GM20000 (cell line): Measurements from ENCODE around the gene C22orf31.

Experiments used
- DNase-seq: peaks from one replicate; pipeline ENCODE4 v3.0.0; 2012; ENCODE audit warnings: low spot score
- TF ChIP-seq, protein P1 (sequence below): IDR thresholded peaks from 2 replicates; pipeline ENCODE4 v1.5.1; 2012; ENCODE audit warnings: mild to moderate bottlenecking, control low read depth; ENCODE audit errors: extremely low read depth, missing control alignments

C22orf31 gene

GRCh38 chr22:29022101-29022817 lies 39.4 kb downstream of the C22orf31 start:
- no peak for DNase-seq
- TF ChIP-seq, protein P1, sequence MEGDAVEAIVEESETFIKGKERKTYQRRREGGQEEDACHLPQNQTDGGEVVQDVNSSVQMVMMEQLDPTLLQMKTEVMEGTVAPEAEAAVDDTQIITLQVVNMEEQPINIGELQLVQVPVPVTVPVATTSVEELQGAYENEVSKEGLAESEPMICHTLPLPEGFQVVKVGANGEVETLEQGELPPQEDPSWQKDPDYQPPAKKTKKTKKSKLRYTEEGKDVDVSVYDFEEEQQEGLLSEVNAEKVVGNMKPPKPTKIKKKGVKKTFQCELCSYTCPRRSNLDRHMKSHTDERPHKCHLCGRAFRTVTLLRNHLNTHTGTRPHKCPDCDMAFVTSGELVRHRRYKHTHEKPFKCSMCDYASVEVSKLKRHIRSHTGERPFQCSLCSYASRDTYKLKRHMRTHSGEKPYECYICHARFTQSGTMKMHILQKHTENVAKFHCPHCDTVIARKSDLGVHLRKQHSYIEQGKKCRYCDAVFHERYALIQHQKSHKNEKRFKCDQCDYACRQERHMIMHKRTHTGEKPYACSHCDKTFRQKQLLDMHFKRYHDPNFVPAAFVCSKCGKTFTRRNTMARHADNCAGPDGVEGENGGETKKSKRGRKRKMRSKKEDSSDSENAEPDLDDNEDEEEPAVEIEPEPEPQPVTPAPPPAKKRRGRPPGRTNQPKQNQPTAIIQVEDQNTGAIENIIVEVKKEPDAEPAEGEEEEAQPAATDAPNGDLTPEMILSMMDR = no peak

DNA sequence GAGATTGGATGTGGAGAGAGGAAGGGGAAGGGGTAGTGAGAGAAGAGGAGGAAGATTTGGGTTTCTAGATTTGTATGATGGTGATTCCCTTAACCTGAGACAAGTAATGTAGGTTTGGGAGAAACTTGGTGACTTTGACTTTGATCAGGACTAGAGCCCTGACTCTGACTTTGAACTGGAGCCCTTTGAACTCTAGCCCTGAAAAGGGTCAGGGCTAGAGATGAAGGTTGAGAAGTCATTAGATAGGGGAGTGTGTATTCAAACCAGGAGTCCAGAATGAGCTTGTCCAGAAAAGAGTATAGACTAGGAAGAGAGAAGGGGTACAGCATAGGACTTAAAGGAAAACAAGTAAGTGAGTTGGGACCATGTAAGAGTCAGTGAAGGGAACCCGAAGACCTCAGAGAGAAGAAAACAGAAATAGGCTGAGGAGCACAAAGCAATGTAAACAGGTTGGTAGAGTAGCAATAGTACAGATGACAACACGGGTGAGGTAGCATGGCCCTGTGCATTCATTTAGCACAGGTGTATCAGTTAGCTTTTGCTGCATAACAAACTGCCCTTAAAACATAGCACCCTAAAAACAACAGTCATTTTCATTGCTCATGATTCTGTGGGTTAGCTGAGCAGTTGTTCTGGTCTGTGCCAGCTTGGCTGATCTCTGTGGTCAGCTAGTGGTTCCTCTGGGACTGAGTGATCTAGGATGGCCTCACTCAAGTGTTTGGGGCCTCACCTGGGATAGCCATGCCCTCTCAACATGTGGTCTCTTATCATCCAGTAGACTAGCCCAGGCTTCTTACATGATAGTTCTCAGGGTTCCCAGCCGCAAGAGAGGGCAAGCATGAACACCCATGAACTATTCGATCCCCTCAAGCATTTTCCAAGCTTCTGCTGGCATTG lies 43.1 kb downstream of the C22orf31 start:
- DNase-seq = no peak

GRCh38 chr22:29016067-29016938 lies 45.3 kb downstream of the C22orf31 start:
- no peak for DNase-seq
- TF ChIP-seq, protein P1 = no peak

More for the DNA sequence above, 43.1 kb downstream of the C22orf31 start:
- TF ChIP-seq, protein P1 = no peak

DNA sequence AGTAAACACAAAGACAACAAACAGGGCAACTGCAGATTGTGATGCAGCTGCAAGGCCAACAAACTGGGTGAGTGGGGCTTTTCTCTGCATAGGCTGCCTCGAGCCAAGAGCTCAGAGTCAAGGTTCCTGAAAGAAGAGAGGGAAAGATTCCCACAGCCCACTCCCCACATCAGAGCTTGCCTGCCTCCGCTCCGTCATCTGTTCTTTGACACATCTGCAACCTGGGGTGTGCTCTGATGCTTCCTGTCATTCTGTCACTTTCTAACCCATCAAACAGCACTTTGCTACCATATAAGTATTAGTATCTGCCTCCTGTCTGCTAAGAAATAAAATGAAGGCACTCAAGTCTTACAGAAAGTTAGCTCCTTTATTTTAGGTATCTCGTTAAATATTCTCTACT lies 46.9 kb downstream of the C22orf31 start:
- no peak for DNase-seq
- TF ChIP-seq, protein P1 = no peak

- TF ChIP-seq, protein P1 = no peak
- no peak for DNase-seq
These were observed 47.3 kb downstream of the C22orf31 start for GRCh38 chr22:29014293-29014692.

- DNase-seq = no peak
- TF ChIP-seq, protein P1 = no peak
These were observed 48.7 kb downstream of the C22orf31 start for GRCh38 chr22:29012952-29013351.

GRCh38 chr22:29012101-29012433 lies 49.6 kb downstream of the C22orf31 start:
- no peak for DNase-seq

More at GRCh38 chr22:29012101-29012433, 49.6 kb downstream of the C22orf31 start:
- TF ChIP-seq, protein P1 = no peak
